ENCODE results near the gene MACROD2. TPM values are rescaled to one million over a fixed set of nuclear protein-coding genes. Genes with fewer than 3 reads are reported as not detected.

Gene MACROD2
- total and polyA plus RNA-seq, 7 donors: 0.20 to 4.8 (median 0.87) TPM

DNA sequence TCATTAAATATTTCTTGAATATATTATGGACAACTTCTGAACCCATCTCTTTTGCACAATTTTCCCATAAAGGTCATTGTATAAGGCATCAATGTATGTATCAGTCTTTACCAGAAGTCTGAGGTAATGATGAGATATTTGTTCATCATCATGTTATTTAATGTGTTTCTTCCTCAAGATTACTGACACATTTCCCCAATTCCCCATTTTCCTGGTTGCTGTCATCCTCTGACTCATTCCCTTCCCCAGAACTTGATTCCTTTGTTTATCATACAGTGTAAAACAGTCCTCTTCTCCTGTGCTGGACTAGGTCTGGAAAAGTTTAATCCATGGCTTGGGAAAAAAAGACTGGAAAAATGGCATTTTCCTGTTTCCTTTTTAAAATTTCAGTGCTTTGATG, 450.0 kb downstream of the MACROD2 start:
- Histone ChIP-seq H3K27ac (no peak overlapping the region), H3K4me3 (no peak overlapping the region), H3K4me1 (no peaks in the 10 kb centered on the region), H3K36me3 (ENCODE audit: insufficient read depth in 1 of 2, low read depth in 1 of 2) (no peaks in the 10 kb centered on the region), H3K27me3 (ENCODE audit: insufficient read depth in 3 of 3, low read length in 2 of 3) (no peaks in the 10 kb centered on the region), H3K9me3 (no peaks in the 10 kb centered on the region)
- no peak for ATAC-seq
- intact Hi-C loops (cut with DNase I): no loop called here
- TF ChIP-seq, protein P1, sequence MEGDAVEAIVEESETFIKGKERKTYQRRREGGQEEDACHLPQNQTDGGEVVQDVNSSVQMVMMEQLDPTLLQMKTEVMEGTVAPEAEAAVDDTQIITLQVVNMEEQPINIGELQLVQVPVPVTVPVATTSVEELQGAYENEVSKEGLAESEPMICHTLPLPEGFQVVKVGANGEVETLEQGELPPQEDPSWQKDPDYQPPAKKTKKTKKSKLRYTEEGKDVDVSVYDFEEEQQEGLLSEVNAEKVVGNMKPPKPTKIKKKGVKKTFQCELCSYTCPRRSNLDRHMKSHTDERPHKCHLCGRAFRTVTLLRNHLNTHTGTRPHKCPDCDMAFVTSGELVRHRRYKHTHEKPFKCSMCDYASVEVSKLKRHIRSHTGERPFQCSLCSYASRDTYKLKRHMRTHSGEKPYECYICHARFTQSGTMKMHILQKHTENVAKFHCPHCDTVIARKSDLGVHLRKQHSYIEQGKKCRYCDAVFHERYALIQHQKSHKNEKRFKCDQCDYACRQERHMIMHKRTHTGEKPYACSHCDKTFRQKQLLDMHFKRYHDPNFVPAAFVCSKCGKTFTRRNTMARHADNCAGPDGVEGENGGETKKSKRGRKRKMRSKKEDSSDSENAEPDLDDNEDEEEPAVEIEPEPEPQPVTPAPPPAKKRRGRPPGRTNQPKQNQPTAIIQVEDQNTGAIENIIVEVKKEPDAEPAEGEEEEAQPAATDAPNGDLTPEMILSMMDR (IDR thresholded peaks at IDR 0.05): no peak
- no peak for DNase-seq

DNA sequence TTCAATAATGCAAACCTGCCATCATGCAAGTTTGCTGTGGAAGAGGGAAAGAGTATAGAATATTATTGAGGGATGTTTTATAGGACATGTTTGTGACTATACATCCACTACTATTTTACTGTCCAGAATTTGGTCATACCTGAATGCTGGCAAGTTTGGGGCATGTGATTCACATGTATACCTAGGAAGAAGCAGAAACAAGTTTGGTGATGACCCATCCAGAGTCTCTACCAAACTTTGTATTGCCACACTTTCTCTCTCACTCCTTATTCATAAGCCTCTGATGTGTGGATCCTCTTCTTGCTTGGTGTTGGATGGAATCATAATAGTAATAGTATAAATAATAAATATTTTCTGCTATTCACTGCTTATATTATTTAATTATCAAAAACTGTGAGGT, 450.6 kb downstream of the MACROD2 start:
- Histone ChIP-seq H3K36me3 (ENCODE audit: insufficient read depth in 1 of 2, low read depth in 1 of 2) (no peaks in the 10 kb centered on the region), H3K4me3 (no peak overlapping the region), H3K9me3 (no peaks in the 10 kb centered on the region), H3K27me3 (ENCODE audit: insufficient read depth in 3 of 3, low read length in 2 of 3) (no peaks in the 10 kb centered on the region), H3K27ac (no peak overlapping the region), H3K4me1 (no peaks in the 10 kb centered on the region)
- ATAC-seq (no peak), DNase-seq (no peak)
- intact Hi-C loops (cut with DNase I): no loop called here
- TF ChIP-seq, protein P1 (IDR thresholded peaks at IDR 0.05): no peak

DNA sequence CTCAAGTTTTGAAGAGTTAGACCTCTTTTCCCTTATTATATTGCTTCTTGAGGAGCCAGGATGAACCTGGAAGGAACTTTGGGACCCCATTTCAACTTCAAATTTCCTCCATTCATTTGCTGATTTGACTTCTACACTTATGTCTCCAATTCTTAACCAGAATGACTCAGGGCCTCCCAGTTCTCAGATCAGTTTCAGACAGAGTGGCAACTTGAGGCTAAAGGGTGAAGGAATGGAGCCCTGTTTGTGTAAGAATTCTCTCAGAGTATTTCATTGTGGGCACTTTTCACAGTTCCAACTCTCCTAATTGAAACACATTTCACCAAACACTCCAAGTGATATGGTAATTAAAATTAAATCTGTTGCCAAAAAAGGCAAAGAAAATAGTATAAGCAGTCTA, 451.1 kb downstream of the MACROD2 start:
- intact Hi-C loops (cut with DNase I): no loop called here
- TF ChIP-seq, protein P1 (IDR thresholded peaks at IDR 0.05): no peak
- Histone ChIP-seq H3K27ac (no peak overlapping the region), H3K4me3 (no peak overlapping the region), H3K4me1 (no peaks in the 10 kb centered on the region), H3K36me3 (ENCODE audit: insufficient read depth in 1 of 2, low read depth in 1 of 2) (no peaks in the 10 kb centered on the region), H3K9me3 (no peaks in the 10 kb centered on the region), H3K27me3 (ENCODE audit: insufficient read depth in 3 of 3, low read length in 2 of 3) (no peaks in the 10 kb centered on the region)
- no peak for ATAC-seq
- no peak for DNase-seq

DNA sequence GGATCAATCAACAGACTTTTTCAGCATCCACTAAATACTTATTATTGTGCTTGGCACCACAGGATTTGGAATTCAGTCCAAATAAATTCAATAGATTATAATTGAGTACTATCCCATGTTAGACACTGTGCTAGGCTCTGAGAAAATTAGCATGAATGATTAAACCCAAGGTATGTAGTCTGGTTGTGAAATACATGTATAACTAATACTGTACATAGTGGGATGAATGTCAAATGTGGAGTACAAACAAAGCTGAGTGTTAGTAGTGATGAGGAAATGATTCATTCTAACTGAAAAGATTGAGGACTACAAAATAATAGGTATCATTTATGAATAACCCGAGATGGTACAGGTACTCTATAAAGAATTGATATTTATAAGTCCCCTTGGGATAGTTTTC, 454.0 kb downstream of the MACROD2 start:
- Histone ChIP-seq H3K36me3 (ENCODE audit: insufficient read depth in 1 of 2, low read depth in 1 of 2) (no peaks in the 10 kb centered on the region), H3K9me3 (no peaks in the 10 kb centered on the region), H3K27ac (no peak overlapping the region), H3K4me3 (no peak overlapping the region), H3K4me1 (no peaks in the 10 kb centered on the region), H3K27me3 (ENCODE audit: insufficient read depth in 3 of 3, low read length in 2 of 3) (no peaks in the 10 kb centered on the region)
- ATAC-seq (no peak), DNase-seq (no peak)
- intact Hi-C loops (cut with DNase I): no loop called here
- TF ChIP-seq, protein P1 (IDR thresholded peaks at IDR 0.05): no peak
- WGBS, 3 donors: 76 to 86% (median 77%) methylated on average over 1 of the region's 1 CpG

DNA sequence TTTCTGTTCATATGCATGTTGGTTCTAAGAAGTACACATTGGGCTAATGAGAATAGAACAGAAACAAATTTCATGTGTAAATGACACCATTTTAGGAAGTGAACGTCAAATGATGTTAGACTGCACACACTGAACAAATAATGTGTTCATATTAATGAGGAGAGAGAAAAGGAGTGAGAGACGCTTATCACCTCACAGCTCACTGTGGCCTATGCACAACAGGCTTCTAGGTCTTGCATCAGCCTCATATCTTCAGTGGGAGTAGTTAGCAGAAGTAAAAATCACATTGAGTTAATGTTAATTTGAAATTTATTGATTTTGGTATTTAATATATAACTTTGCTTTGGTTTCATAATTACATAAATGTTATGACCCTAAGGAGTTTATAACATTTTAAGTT, 454.9 kb downstream of the MACROD2 start:
- Histone ChIP-seq H3K36me3 (ENCODE audit: insufficient read depth in 1 of 2, low read depth in 1 of 2) (no peaks in the 10 kb centered on the region), H3K9me3 (no peaks in the 10 kb centered on the region), H3K4me1 (no peaks in the 10 kb centered on the region), H3K27ac (no peak overlapping the region), H3K4me3 (no peak overlapping the region), H3K27me3 (ENCODE audit: insufficient read depth in 3 of 3, low read length in 2 of 3) (no peaks in the 10 kb centered on the region)
- DNase-seq (no peak), ATAC-seq (no peak)
- WGBS, 3 donors: 84 to 92% (median 87%) methylated on average over 2 of the region's 2 CpGs
- TF ChIP-seq, protein P1 (IDR thresholded peaks at IDR 0.05): no peak
- intact Hi-C loops (cut with DNase I): loop anchor here in 1 of 2 donors (1.0 kb wide), 1 partner anchor 10 kb away; no protein-coding TSS in a partner anchor

Data from psoas muscle (tissue), 8 donors.